ENCODE data around the gene MAVS. TPM values are rescaled to one million over a fixed set of nuclear protein-coding genes. Genes with fewer than 3 reads are reported as not detected.

Gene MAVS
- total RNA-seq, 2 donors from 2014 or later: 38.6 to 45.2 TPM

DNA sequence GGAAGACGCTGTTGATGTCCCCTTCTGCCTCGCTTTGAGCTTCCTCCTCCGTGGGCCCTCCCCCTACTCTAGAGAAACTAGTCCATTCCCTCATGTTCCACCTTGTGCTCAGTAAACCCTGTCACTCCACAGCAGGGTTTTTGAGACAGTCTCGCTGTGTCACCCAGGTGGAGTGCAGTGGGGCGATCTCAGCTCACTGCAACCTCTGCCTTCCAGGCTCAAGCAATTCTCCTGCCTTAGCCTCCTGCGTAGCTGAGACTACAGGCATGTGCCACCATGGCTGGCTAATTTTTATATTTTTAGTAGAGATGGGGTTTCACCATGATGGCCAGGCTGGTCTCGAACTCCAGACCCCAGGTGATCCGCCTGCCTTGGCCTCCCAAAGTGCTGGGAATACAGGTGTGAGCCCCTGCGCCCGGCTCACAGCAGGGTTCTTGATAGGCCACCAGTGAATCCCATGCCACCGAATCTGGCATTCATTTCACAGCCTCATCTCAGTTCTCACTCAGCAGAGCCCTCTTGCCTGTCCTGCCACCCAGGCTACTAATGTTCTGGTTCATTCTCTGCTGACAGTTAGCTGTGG lies 78.6 kb downstream of the MAVS start:
- Mint-ChIP-seq H3K9me3 (no peaks in the 10 kb centered on the region), H3K4me1 (ENCODE audit: low read depth in 2 of 2) (peaks cover 66 to 69% of the 10 kb centered on the region in 2 donors), H3K36me3 (peaks cover 23% of the 10 kb centered on the region), H3K4me3 (peak overlapping the region; percentile 66), H3K27me3 (no peaks in the 10 kb centered on the region), H3K27ac (peak overlapping the region; percentile 75 to 85)
- DNase-seq (ENCODE audit: low spot score) (no peak), ATAC-seq (no peak)

Other genes with a start within 250 kb of the MAVS start
- gene GFRA4, start 183.4 kb upstream of the MAVS start, total RNA-seq: not detected
- not detected for gene ADAM33, start 164.8 kb upstream of the MAVS start, total RNA-seq
- gene SIGLEC1, start 134.2 kb upstream of the MAVS start, total RNA-seq: under 1 TPM in 1 of 2 donors, not detected in 1; 0.08 TPM
- gene HSPA12B, start 114.1 kb upstream of the MAVS start, total RNA-seq: not detected
- 10 to 100 TPM; 29.5 to 89.2 TPM for gene ADISSP, start 79.1 kb upstream of the MAVS start, total RNA-seq
- under 1 TPM; 0.24 to 0.36 TPM for gene SPEF1, start 65.4 kb upstream of the MAVS start, total RNA-seq
- gene CENPB, start 60.1 kb upstream of the MAVS start, total RNA-seq: 100 to 1,000 TPM in 1 of 2 donors, 10 to 100 TPM in 1; 75.4 to 118 TPM
- gene CDC25B, start 50.5 kb upstream of the MAVS start, total RNA-seq: 10 to 100 TPM; 38.9 to 84.1 TPM
- 10 to 100 TPM; 13.5 to 19.7 TPM for gene AP5S1, start 26.3 kb upstream of the MAVS start, total RNA-seq
- 10 to 100 TPM; 55.2 to 86.2 TPM for gene PANK2, start 42.6 kb downstream of the MAVS start, total RNA-seq
- gene RNF24, start 168.7 kb downstream of the MAVS start, total RNA-seq: 10 to 100 TPM; 18.4 to 33.4 TPM

Data from natural killer cell treated with Interleukin-12 subunit alpha and Interleukin-12 subunit beta and Interleukin-15 and Interleukin-18, amount 100 ng/mL, for 72 hours (primary cell).